Fibroblast of lung (primary cell): Measurements from ENCODE around the gene SCD5. TPM values are rescaled to one million over a fixed set of nuclear protein-coding genes. Genes with fewer than 3 reads are reported as not detected.
A peak's percentile ranks its signal among the peaks of the same experiment; 100 is the strongest.

Source experiments
- DNase-seq, 2 donors: peaks; one replicate each; pipeline versions ENCODE4 v3.0.0 to v3.0.0-alpha.2; 2010; ENCODE audit warnings: low read depth in 2 of 2
- H2AFZ ChIP-seq: 2 replicates; pipeline ENCODE4 v1.5.1; 2012; ENCODE audit warnings: low read length, control low read depth, inconsistent platforms
- H3K27ac ChIP-seq: 2 replicates; pipeline ENCODE4 v1.5.1; 2011; ENCODE audit warnings: low read length, control low read depth; ENCODE audit not compliant: insufficient read depth
- H3K27me3 ChIP-seq: 2 replicates; pipeline ENCODE4 v1.5.1; 2011; ENCODE audit warnings: mild to moderate bottlenecking, low read length; ENCODE audit not compliant: control insufficient read depth, insufficient read depth
- H3K36me3 ChIP-seq: 2 replicates; pipeline ENCODE4 v1.5.1; 2011; ENCODE audit warnings: low read length; ENCODE audit not compliant: control insufficient read depth, insufficient read depth
- H3K4me1 ChIP-seq: 2 replicates; pipeline ENCODE4 v1.5.1; 2011; ENCODE audit warnings: low read length; ENCODE audit not compliant: control insufficient read depth, insufficient read depth; ENCODE audit errors: extremely low read depth
- H3K4me2 ChIP-seq: 2 replicates; pipeline ENCODE4 v1.5.1; 2011; ENCODE audit warnings: low read length, control low read depth; ENCODE audit not compliant: insufficient read depth; ENCODE audit errors: extremely low read depth
- H3K4me3 ChIP-seq, 4 experiments: fragments of 200-600 bp in 1 of 4; sonication (generic) in 1 of 4; replicated peaks in 1 of 4; 2 replicates each; pipeline ENCODE4 v1.5.1; 2011 to 2016; ENCODE audit warnings: low read length in 4 of 4, low read depth in 3 of 4, mild to moderate bottlenecking in 3 of 4, control low read depth in 2 of 4, inconsistent platforms in 1 of 4, mixed read lengths in 1 of 4; ENCODE audit not compliant: insufficient read depth in 1 of 4; ENCODE audit errors: control extremely low read depth in 1 of 4
- H3K79me2 ChIP-seq: 2 replicates; pipeline ENCODE4 v1.5.1; 2012; ENCODE audit warnings: mild to moderate bottlenecking, low read length, inconsistent platforms; ENCODE audit not compliant: control insufficient read depth, insufficient read depth
- H3K9ac ChIP-seq: 2 replicates; pipeline ENCODE4 v1.5.1; 2011; ENCODE audit warnings: mild to moderate bottlenecking, low read length, control low read depth; ENCODE audit not compliant: insufficient read depth
- H3K9me3 ChIP-seq: 2 replicates; pipeline ENCODE4 v1.5.1; 2012; ENCODE audit warnings: low read depth, low read length; ENCODE audit not compliant: control insufficient read depth, insufficient read depth
- H4K20me1 ChIP-seq: 2 replicates; pipeline ENCODE4 v1.5.1; 2011; ENCODE audit warnings: low read length; ENCODE audit not compliant: control insufficient read depth, insufficient read depth; ENCODE audit errors: extremely low read depth
- EZH2 ChIP-seq: IDR thresholded peaks from 2 replicates; pipeline ENCODE4 v1.5.1; 2012; ENCODE audit warnings: low read length, control low read depth, mild to moderate bottlenecking; ENCODE audit errors: missing control alignments
- polyA plus RNA-seq, 2 donors: library from polyadenylated mRNA; depleted of rRNA in 1 of 2; stranded (reverse) in 1 of 2; unstranded in 1 of 2; fragments of >200 nt; gene quantifications; 2 replicates each; pipeline ENCODE4 v1.2.1, GENCODE V29; 2011 to 2012; ENCODE audit warnings: missing spikeins in 1 of 2
- total RNA-seq: library from RNA; depleted of rRNA; stranded (reverse); fragments of >200 nt; gene quantifications from 2 replicates; pipeline ENCODE4 v1.2.1, GENCODE V29; 2014
- TF ChIP-seq, protein P1 (sequence below), 2 donors: IDR thresholded peaks in 1 of 2; conservative IDR thresholded peaks in 1 of 2; 1 replicate in 1 of 2; 2 replicates in 1 of 2; pipeline ENCODE4 v1.5.1; 2011 to 2012; ENCODE audit warnings: low read length in 2 of 2, control low read depth in 1 of 2, inconsistent platforms in 1 of 2, low read depth in 1 of 2, mild to moderate bottlenecking in 1 of 2

Gene SCD5
- total and polyA plus RNA-seq, 2 donors (not counting 1 experiment from before 2014, with no cell fraction given): 4.9 to 11.4 TPM

DNA sequence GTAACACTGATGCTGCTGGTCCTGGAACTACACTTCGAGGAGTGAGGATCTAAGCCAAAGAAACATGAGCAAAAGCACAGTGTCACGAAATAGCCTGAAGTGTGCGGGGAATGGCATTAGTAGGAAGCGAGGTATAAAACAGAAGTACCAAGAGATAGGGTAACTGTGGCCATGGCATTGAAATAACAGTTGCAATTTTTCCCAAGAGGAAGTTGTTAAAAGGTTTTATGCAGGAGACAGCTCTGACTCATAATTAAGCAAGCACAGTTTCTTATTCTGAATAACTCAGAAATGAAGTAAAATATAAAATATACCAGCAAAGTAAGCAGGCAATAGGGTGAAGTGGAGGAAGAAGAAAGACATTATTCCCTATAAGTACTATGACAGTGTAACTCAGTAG is 146.5 kb downstream of the SCD5 start:
- Histone ChIP-seq H2AFZ (no peak overlapping the region), H3K27me3 (no peaks in the 10 kb centered on the region), H3K9me3 (no peaks in the 10 kb centered on the region), H3K9ac (no peak overlapping the region), H4K20me1 (no peaks in the 10 kb centered on the region), H3K4me3 (no peak overlapping the region), H3K4me1 (no peaks in the 10 kb centered on the region), H3K27ac (no peak overlapping the region), H3K4me2 (no peak overlapping the region), H3K36me3 (no peaks in the 10 kb centered on the region), H3K79me2 (no peaks in the 10 kb centered on the region)
- DNase-seq: peak in 1 of 2 donors; percentile 12
- TF ChIP-seq, protein P1, sequence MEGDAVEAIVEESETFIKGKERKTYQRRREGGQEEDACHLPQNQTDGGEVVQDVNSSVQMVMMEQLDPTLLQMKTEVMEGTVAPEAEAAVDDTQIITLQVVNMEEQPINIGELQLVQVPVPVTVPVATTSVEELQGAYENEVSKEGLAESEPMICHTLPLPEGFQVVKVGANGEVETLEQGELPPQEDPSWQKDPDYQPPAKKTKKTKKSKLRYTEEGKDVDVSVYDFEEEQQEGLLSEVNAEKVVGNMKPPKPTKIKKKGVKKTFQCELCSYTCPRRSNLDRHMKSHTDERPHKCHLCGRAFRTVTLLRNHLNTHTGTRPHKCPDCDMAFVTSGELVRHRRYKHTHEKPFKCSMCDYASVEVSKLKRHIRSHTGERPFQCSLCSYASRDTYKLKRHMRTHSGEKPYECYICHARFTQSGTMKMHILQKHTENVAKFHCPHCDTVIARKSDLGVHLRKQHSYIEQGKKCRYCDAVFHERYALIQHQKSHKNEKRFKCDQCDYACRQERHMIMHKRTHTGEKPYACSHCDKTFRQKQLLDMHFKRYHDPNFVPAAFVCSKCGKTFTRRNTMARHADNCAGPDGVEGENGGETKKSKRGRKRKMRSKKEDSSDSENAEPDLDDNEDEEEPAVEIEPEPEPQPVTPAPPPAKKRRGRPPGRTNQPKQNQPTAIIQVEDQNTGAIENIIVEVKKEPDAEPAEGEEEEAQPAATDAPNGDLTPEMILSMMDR (conservative IDR thresholded peaks at IDR 0.05 in 1 of 2, IDR thresholded peaks at IDR 0.05 in 1 of 2; ENCODE audit: low read depth in 1 of 2, low read length in 2 of 2): no peak
- no peak for TF ChIP-seq EZH2

DNA sequence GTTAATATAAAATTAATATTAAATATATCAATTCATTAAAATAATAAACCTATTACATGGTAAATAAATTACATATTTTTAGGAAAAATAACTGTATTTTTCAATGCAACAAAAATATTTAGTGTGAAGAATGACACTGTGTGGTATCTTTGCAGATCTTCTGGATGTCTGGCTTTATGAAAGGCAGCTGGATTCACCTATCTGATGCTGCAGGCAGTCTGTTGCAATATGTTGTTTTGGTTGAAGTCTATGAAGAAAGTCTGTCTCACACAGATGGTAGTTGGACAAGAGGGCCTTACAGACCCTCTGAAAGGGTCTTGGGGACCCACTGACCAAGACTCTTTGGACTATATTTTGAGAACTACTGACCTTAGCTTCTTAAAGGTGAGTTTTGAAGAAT is 147.7 kb downstream of the SCD5 start:
- H4K20me1 ChIP-seq: no peaks in the 10 kb centered on the region
- TF ChIP-seq, protein P1 (conservative IDR thresholded peaks at IDR 0.05 in 1 of 2, IDR thresholded peaks at IDR 0.05 in 1 of 2; ENCODE audit: low read depth in 1 of 2, low read length in 2 of 2): no peak
- TF ChIP-seq EZH2: no peak

DNA sequence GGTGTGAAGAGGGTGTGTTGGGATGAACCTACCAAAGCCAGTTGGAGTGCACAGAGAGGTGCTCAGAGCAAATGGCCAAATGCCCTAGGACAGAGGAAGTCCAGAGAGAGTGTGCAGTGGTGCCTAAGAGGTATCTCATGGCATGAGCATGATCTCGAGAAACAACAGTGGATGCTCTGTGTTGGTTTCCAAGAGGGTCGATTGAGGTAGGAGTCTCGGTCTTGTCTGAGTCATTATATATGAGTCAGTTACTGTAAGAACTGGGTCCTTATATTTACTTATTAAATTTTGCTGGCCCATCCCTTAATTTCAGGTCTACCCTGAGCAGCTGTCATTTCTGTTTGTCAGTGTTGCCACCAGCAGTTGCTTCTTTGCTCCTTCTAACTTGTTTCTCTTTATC is 150.2 kb downstream of the SCD5 start:
- TF ChIP-seq EZH2: no peak
- TF ChIP-seq, protein P1 (conservative IDR thresholded peaks at IDR 0.05 in 1 of 2, IDR thresholded peaks at IDR 0.05 in 1 of 2; ENCODE audit: low read depth in 1 of 2, low read length in 2 of 2): no peak
- Histone ChIP-seq H3K27ac (no peak overlapping the region), H3K4me1 (no peaks in the 10 kb centered on the region), H3K9me3 (no peaks in the 10 kb centered on the region), H3K4me2 (no peak overlapping the region), H3K79me2 (no peaks in the 10 kb centered on the region), H3K36me3 (no peaks in the 10 kb centered on the region), H2AFZ (no peak overlapping the region), H4K20me1 (no peaks in the 10 kb centered on the region), H3K9ac (no peak overlapping the region), H3K27me3 (no peaks in the 10 kb centered on the region), H3K4me3 (no peak overlapping the region)
- DNase-seq: peak in 1 of 2 donors; percentile 49

More for the DNA sequence above, 147.7 kb downstream of the SCD5 start:
- Histone ChIP-seq H3K4me3 (no peak overlapping the region), H3K27ac (no peak overlapping the region), H3K4me1 (no peaks in the 10 kb centered on the region), H2AFZ (no peak overlapping the region), H3K27me3 (no peaks in the 10 kb centered on the region), H3K36me3 (no peaks in the 10 kb centered on the region), H3K4me2 (no peak overlapping the region), H3K9me3 (no peaks in the 10 kb centered on the region), H3K79me2 (no peaks in the 10 kb centered on the region), H3K9ac (no peak overlapping the region)
- no peak for DNase-seq
